HepG2 (cell line): Measurements from ENCODE around the gene OR10A2. TPM values are rescaled to one million over a fixed set of nuclear protein-coding genes. Genes with fewer than 3 reads are reported as not detected.

Source experiments
- ATAC-seq: fragments of 200-7000 bp; cut with Tn5 transposase; 3 replicates; pipeline ENCODE4 v1.9.1; 2020; ENCODE audit warnings: mild to moderate bottlenecking, moderate library complexity
- BruUV-seq: library from RNA; stranded (reverse); fragments of 400-500 nt; replicated peaks from 2 replicates; lab custom pipeline; 2021; lab: Mats Ljungman, UMichigan
- CTCF ChIA-PET: fragments of 300-600 bp; formaldehyde crosslinking; extraction: SDS; loops from one replicate; lab custom pipeline; 2021; ENCODE audit warnings: low total read pairs, inconsistent platforms, low intra/inter-chr PET ratio; lab: Yijun Ruan, JAX
- POLR2A ChIA-PET: fragments of 350-600 bp; sonication (Branson Sonifier 250); formaldehyde crosslinking; loops from one replicate; lab custom pipeline; 2020; ENCODE audit warnings: antibody characterized with exemption, inconsistent platforms; lab: Yijun Ruan, JAX
- DNase-seq: peaks from one replicate; pipeline ENCODE4 v3.0.0-alpha.2; 2015; ENCODE audit warnings: low spot score
- FAIRE-seq: peaks from 3 replicates; lab custom pipeline; 2011; peaks lifted over from hg19 to GRCh38; lab: Jason Lieb, UNC
- H2AFZ ChIP-seq: one replicate; pipeline ENCODE4 v1.6.1; 2011; ENCODE audit warnings: low read length, inconsistent platforms
- H3K27ac ChIP-seq: fragments of 300-600 bp; 3 replicates; pipeline ENCODE4 v1.8.0; 2011; ENCODE audit warnings: mixed run types, mild to moderate bottlenecking, mixed read lengths, low read length, inconsistent platforms; ENCODE audit not compliant: insufficient read depth; ENCODE audit errors: extremely low read length
- H3K27me3 ChIP-seq, 2 experiments: fragments of 200-600 bp in 1 of 2; 2 replicates in 1 of 2; 3 replicates in 1 of 2; pipeline versions ENCODE4 v1.6.0 to v1.8.0; 2011; ENCODE audit warnings: low read length in 2 of 2, mild to moderate bottlenecking in 2 of 2, moderate library complexity in 2 of 2, inconsistent platforms in 1 of 2; ENCODE audit not compliant: insufficient read depth in 2 of 2, control insufficient read depth in 1 of 2
- H3K36me3 ChIP-seq, 2 experiments: fragments of 200-600 bp in 1 of 2; replicated peaks in 1 of 2; 2 replicates in 1 of 2; 3 replicates in 1 of 2; pipeline versions ENCODE4 v1.5.1 to v1.8.0; 2011; ENCODE audit warnings: low read length in 2 of 2, inconsistent platforms in 1 of 2; ENCODE audit not compliant: insufficient read depth in 2 of 2, control insufficient read depth in 1 of 2
- H3K4me1 ChIP-seq: 2 replicates; pipeline ENCODE4 v1.5.1; 2012; ENCODE audit warnings: low read length, inconsistent platforms; ENCODE audit not compliant: insufficient read depth
- H3K4me2 ChIP-seq: 2 replicates; pipeline ENCODE4 v1.6.0; 2011; ENCODE audit warnings: low read depth, low read length, inconsistent platforms
- H3K4me3 ChIP-seq, 3 experiments: fragments of 200-600 bp in 1 of 3; sonication (generic), shearing (Covaris generic) in 1 of 3; replicated peaks in 1 of 3; 2 replicates each; pipeline ENCODE4 v1.5.1; 2011 to 2016; ENCODE audit warnings: low read length in 3 of 3, inconsistent platforms in 2 of 3, low read depth in 2 of 3, mild to moderate bottlenecking in 2 of 3, control low read depth in 1 of 3, mixed read lengths in 1 of 3; ENCODE audit not compliant: insufficient read depth in 1 of 3
- H3K79me2 ChIP-seq: one replicate; pipeline ENCODE4 v1.6.1; 2011; ENCODE audit warnings: low read length, inconsistent platforms; ENCODE audit not compliant: insufficient read depth
- H3K9ac ChIP-seq: 2 replicates; pipeline ENCODE4 v1.6.0; 2011; ENCODE audit warnings: mild to moderate bottlenecking, low read depth, low read length, inconsistent platforms; ENCODE audit not compliant: insufficient read depth
- H3K9me3 ChIP-seq: 2 replicates; pipeline ENCODE4 v1.5.1; 2012; ENCODE audit warnings: mild to moderate bottlenecking, low read length
- H4K20me1 ChIP-seq: 2 replicates; pipeline ENCODE4 v1.6.0; 2011; ENCODE audit warnings: inconsistent platforms, mild to moderate bottlenecking, low read length, moderate library complexity; ENCODE audit not compliant: insufficient read depth
- ARNT2 ChIP-seq: sonication (generic); formaldehyde crosslinking; IDR thresholded peaks from 2 replicates; pipeline ENCODE4 v1.8.0; 2022; ENCODE audit warnings: mild to moderate bottlenecking, low read depth, missing genetic modification reagents, moderate library complexity
- GATA4 ChIP-seq: sonication (generic); IDR thresholded peaks from 2 replicates; pipeline ENCODE4 v1.6.1; 2016; ENCODE audit warnings: antibody characterized with exemption, low read depth, borderline replicate concordance
- IRF9 ChIP-seq: sonication (generic); formaldehyde crosslinking; IDR thresholded peaks from 2 replicates; pipeline ENCODE4 v1.8.0; 2022; ENCODE audit warnings: missing genetic modification reagents, mild to moderate bottlenecking, borderline replicate concordance
- MEF2D ChIP-seq: sonication (generic); formaldehyde crosslinking; IDR thresholded peaks from 2 replicates; pipeline ENCODE4 v1.5.1; 2020; ENCODE audit warnings: mild to moderate bottlenecking, missing genetic modification reagents
- MLLT10 ChIP-seq: sonication (generic); formaldehyde crosslinking; IDR thresholded peaks from 2 replicates; pipeline ENCODE4 v1.4.0; 2020; ENCODE audit warnings: missing genetic modification reagents
- MXD3 ChIP-seq: IDR thresholded peaks from 2 replicates; pipeline ENCODE4 v1.6.1; 2016; ENCODE audit warnings: mild to moderate bottlenecking, missing biosample characterization, missing genetic modification reagents
- NRL ChIP-seq: sonication (generic); formaldehyde crosslinking; IDR thresholded peaks from 2 replicates; pipeline ENCODE4 v1.5.0; 2020; ENCODE audit warnings: missing genetic modification reagents, mild to moderate bottlenecking, moderate library complexity, borderline replicate concordance
- PRPF4 ChIP-seq: fragments of 200-400 bp; formaldehyde crosslinking; IDR thresholded peaks from 2 replicates; pipeline ENCODE4 v1.6.1; 2016; ENCODE audit warnings: low read length, low read depth; ENCODE audit not compliant: poor library complexity, severe bottlenecking
- TRIM24 ChIP-seq: sonication (generic); formaldehyde crosslinking; IDR thresholded peaks from 2 replicates; pipeline ENCODE4 v1.8.0; 2022; ENCODE audit warnings: mild to moderate bottlenecking, missing genetic modification reagents
- ZBTB2 ChIP-seq: sonication (generic); formaldehyde crosslinking; IDR thresholded peaks from 2 replicates; pipeline ENCODE4 v1.8.0; 2022; ENCODE audit warnings: low read depth, missing genetic modification reagents
- ZFAT ChIP-seq: sonication (generic); formaldehyde crosslinking; conservative IDR thresholded peaks from 2 replicates; pipeline ENCODE4 v1.8.1; 2023; ENCODE audit warnings: missing genetic modification reagents, inconsistent platforms
- ZNF282 ChIP-seq: fragments of 450-650 bp; IDR thresholded peaks from 2 replicates; pipeline ENCODE4 v1.6.1; 2018; ENCODE audit not compliant: partially characterized antibody
- ZNF33A ChIP-seq: sonication (generic); formaldehyde crosslinking; IDR thresholded peaks from 2 replicates; pipeline ENCODE4 v1.5.1; 2020; ENCODE audit warnings: missing genetic modification reagents, mild to moderate bottlenecking, moderate library complexity, borderline replicate concordance
- ZNF367 ChIP-seq: sonication (generic); formaldehyde crosslinking; IDR thresholded peaks from 2 replicates; pipeline ENCODE4 v1.4.0; 2020; ENCODE audit warnings: missing genetic modification reagents, borderline replicate concordance
- WGBS: methylation state at CpG from one replicate; pipeline ENCODE4 v1.1.6; 2017; ENCODE audit warnings: low lambda C conversion rate; 5-methylcytosine and 5-hydroxymethylcytosine counted together
- in situ Hi-C: cut with HindIII; loops from 2 replicates; pipeline ENCODE4 v1.10.0; 2017; ENCODE audit warnings: low pct_unique_long_range_greater_than_20kb; ENCODE audit not compliant: extremely low pct_ligation_motif_present
- intact Hi-C: fragments of 100-400 bp; cut with micrococcal nuclease; formaldehyde crosslinking; loops from one replicate; pipeline ENCODE4 v1.10.0; 2022; ENCODE audit not compliant: unreplicated experiment
- polyA plus RNA-seq, 8 experiments: library from polyadenylated mRNA; depleted of rRNA in 3 of 8; stranded (reverse) in 7 of 8; unstranded in 1 of 8; fragments of >200 nt; fragmentation: Illumina TruSeq in 4 of 8; extraction: Trizol in 4 of 8; gene quantifications; 2 replicates each; pipeline versions ENCODE4 v1.2.1 to v1.2.3, GENCODE V29; 2011 to 2016; ENCODE audit warnings: low read depth in 4 of 8, missing spikeins in 1 of 8, mixed read lengths in 1 of 8; ENCODE audit not compliant: insufficient read depth in 1 of 8
- total RNA-seq, 5 experiments: library from RNA; depleted of rRNA; stranded (reverse); fragments of >200 nt; fragmentation: Illumina TruSeq; extraction: Trizol; gene quantifications; 2 replicates each; pipeline ENCODE4 v1.2.3, GENCODE V29; 2016; ENCODE audit warnings: low read depth in 1 of 5
- TF ChIP-seq, protein P1 (sequence below): sonication (generic); formaldehyde crosslinking; IDR thresholded peaks from 2 replicates; pipeline ENCODE4 v1.5.0; 2020; ENCODE audit warnings: mild to moderate bottlenecking, low read depth, missing genetic modification reagents, borderline replicate concordance

OR10A2 gene
- total and polyA plus RNA-seq, 2 of the 13 experiments (the other 11 are each of a cell fraction or from before 2014, with no cell fraction given), result not detected

- Histone ChIP-seq H2AFZ (no peak overlapping the region), H3K27me3 (no peaks in the 10 kb centered on the region), H3K9me3 (no peaks in the 10 kb centered on the region), H3K4me1 (no peaks in the 10 kb centered on the region), H3K9ac (no peak overlapping the region), H3K4me3 (no peak overlapping the region), H3K27ac (no peak overlapping the region), H3K79me2 (no peaks in the 10 kb centered on the region), H3K36me3 (no peaks in the 10 kb centered on the region), H3K4me2 (no peak overlapping the region), H4K20me1 (no peaks in the 10 kb centered on the region)
- no peak for DNase-seq
- in situ Hi-C loops, result no loop called here
- FAIRE-seq, result no peak
- WGBS, result 0% methylated on average over 1 of the region's 1 CpG
- TF ChIP-seq ZNF282 (no peak), ZBTB2 (CRISPR knock-in tag) (no peak), NRL (CRISPR knock-in tag) (no peak), ZNF33A (CRISPR knock-in tag) (no peak), PRPF4 (no peak), MEF2D (CRISPR knock-in tag) (no peak), ZFAT (CRISPR knock-in tag) (no peak), TRIM24 (CRISPR knock-in tag) (no peak), GATA4 (no peak), MLLT10 (CRISPR knock-in tag) (no peak), MXD3 (CRISPR knock-in tag) (no peak), ARNT2 (CRISPR knock-in tag) (no peak), ZNF367 (CRISPR knock-in tag) (no peak), IRF9 (CRISPR knock-in tag) (no peak)
- TF ChIP-seq, protein P1, sequence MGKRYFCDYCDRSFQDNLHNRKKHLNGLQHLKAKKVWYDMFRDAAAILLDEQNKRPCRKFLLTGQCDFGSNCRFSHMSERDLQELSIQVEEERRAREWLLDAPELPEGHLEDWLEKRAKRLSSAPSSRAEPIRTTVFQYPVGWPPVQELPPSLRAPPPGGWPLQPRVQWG (CRISPR knock-in tag), result no peak
- ChIA-PET POLR2A (no interaction called here), CTCF (no interaction called here)
- intact Hi-C loops, result no loop called here
- BruUV-seq, result no TSS peak
- no peak for ATAC-seq
These were observed 27.0 kb downstream of the OR10A2 start for GRCh38 chr11:6889835-6890234.
